IMR-90 (cell line): ENCODE measurements around the gene MEP1B. TPM values are rescaled to one million over a fixed set of nuclear protein-coding genes. Genes with fewer than 3 reads are reported as not detected.

Experiments used
- ATAC-seq: fragments of 200-7000 bp; cut with Tn5 transposase; 2 replicates; pipeline ENCODE4 v1.9.1; 2020; ENCODE audit warnings: low read depth, mild to moderate bottlenecking, moderate library complexity
- BruUV-seq: library from RNA; stranded (reverse); fragments of 400-500 nt; replicated peaks from 2 replicates; lab custom pipeline; 2021; lab: Mats Ljungman, UMichigan
- CTCF ChIA-PET: fragments of 300-600 bp; formaldehyde crosslinking; extraction: SDS; loops from one replicate; lab custom pipeline; 2021; ENCODE audit warnings: antibody characterized with exemption; lab: Yijun Ruan, JAX
- POLR2A ChIA-PET: fragments of 300-600 bp; sonication (Branson Sonifier 250); formaldehyde crosslinking; loops from one replicate; lab custom pipeline; 2022; ENCODE audit warnings: antibody characterized with exemption; ENCODE audit not compliant: unreplicated experiment; lab: Charles Lee
- DNase-seq: peaks from one replicate; pipeline ENCODE4 v3.0.0; 2013
- H2AFZ ChIP-seq: replicated peaks from 2 replicates; pipeline ENCODE3; 2013; ENCODE audit warnings: low read length, mild to moderate bottlenecking; ENCODE audit not compliant: poor library complexity
- H2AK5ac ChIP-seq: 2 replicates; pipeline ENCODE4 v1.6.1; 2013; ENCODE audit warnings: low read depth, low read length, inconsistent platforms
- H2AK9ac ChIP-seq: replicated peaks from 2 replicates; pipeline ENCODE3; 2013; ENCODE audit warnings: mild to moderate bottlenecking, low read depth, low read length, moderate library complexity; ENCODE audit not compliant: poor library complexity
- H2BK120ac ChIP-seq: 2 replicates; pipeline ENCODE4 v1.6.1; 2013; ENCODE audit warnings: low read depth, low read length, inconsistent platforms
- H2BK15ac ChIP-seq: 3 replicates; pipeline ENCODE4 v1.6.1; 2013; ENCODE audit warnings: low read depth, low read length, inconsistent platforms
- H2BK20ac ChIP-seq: 2 replicates; pipeline ENCODE4 v1.6.1; 2013; ENCODE audit warnings: low read depth, mild to moderate bottlenecking, inconsistent platforms, low read length, moderate library complexity
- H2BK5ac ChIP-seq: 2 replicates; pipeline ENCODE4 v1.6.1; 2013; ENCODE audit warnings: mild to moderate bottlenecking, low read depth, low read length, inconsistent platforms; ENCODE audit not compliant: poor library complexity, severe bottlenecking
- H3K14ac ChIP-seq: replicated peaks from 2 replicates; pipeline ENCODE4 v1.6.1; 2013; ENCODE audit warnings: low read depth, low read length, inconsistent platforms
- H3K18ac ChIP-seq: 2 replicates; pipeline ENCODE4 v1.6.1; 2013; ENCODE audit warnings: low read depth, low read length, control low read depth
- H3K23ac ChIP-seq: 2 replicates; pipeline ENCODE4 v1.6.1; 2013; ENCODE audit warnings: low read depth, low read length, inconsistent platforms
- H3K27ac ChIP-seq: 2 replicates; pipeline ENCODE4 v1.5.1; 2013; ENCODE audit warnings: mild to moderate bottlenecking, control low read depth, low read length; ENCODE audit not compliant: insufficient read depth
- H3K27me3 ChIP-seq: 2 replicates; pipeline ENCODE4 v1.6.1; 2013; ENCODE audit warnings: low read length; ENCODE audit not compliant: control insufficient read depth, insufficient read depth
- H3K36me3 ChIP-seq: 2 replicates; pipeline ENCODE4 v1.6.1; 2013; ENCODE audit warnings: low read length, mixed read lengths; ENCODE audit not compliant: control insufficient read depth, insufficient read depth
- H3K4ac ChIP-seq: 2 replicates; pipeline ENCODE4 v1.6.1; 2013; ENCODE audit warnings: low read depth, low read length, inconsistent platforms
- H3K4me1 ChIP-seq: 2 replicates; pipeline ENCODE4 v1.6.1; 2013; ENCODE audit warnings: low read length, mixed read lengths; ENCODE audit not compliant: control insufficient read depth, insufficient read depth
- H3K4me2 ChIP-seq: 2 replicates; pipeline ENCODE4 v1.6.1; 2013; ENCODE audit warnings: low read depth, mild to moderate bottlenecking, control low read depth, low read length, moderate library complexity
- H3K4me3 ChIP-seq: 2 replicates; pipeline ENCODE4 v1.5.1; 2013; ENCODE audit warnings: low read depth, mild to moderate bottlenecking, control low read depth, low read length, moderate library complexity; ENCODE audit not compliant: insufficient read depth
- H3K56ac ChIP-seq: 2 replicates; pipeline ENCODE4 v1.6.1; 2013; ENCODE audit warnings: low read length, inconsistent platforms; ENCODE audit not compliant: insufficient read depth; ENCODE audit errors: extremely low read depth
- H3K79me1 ChIP-seq, 2 experiments: 2 replicates each; pipeline ENCODE4 v1.6.1; 2013; ENCODE audit warnings: low read length in 2 of 2, inconsistent platforms in 1 of 2, low read depth in 1 of 2
- H3K9ac ChIP-seq: 2 replicates; pipeline ENCODE4 v1.6.1; 2013; ENCODE audit warnings: low read depth, low read length, control low read depth
- H3K9me1 ChIP-seq: 2 replicates; pipeline ENCODE4 v1.6.1; 2013; ENCODE audit warnings: low read length, inconsistent platforms; ENCODE audit not compliant: insufficient read depth
- H3K9me3 ChIP-seq: 2 replicates; pipeline ENCODE4 v1.6.1; 2013; ENCODE audit warnings: low read length; ENCODE audit not compliant: control insufficient read depth, insufficient read depth
- H4K20me1 ChIP-seq: 2 replicates; pipeline ENCODE4 v1.6.1; 2013; ENCODE audit warnings: low read length, inconsistent platforms; ENCODE audit not compliant: insufficient read depth
- H4K5ac ChIP-seq: 2 replicates; pipeline ENCODE4 v1.6.1; 2013; ENCODE audit warnings: mild to moderate bottlenecking, low read depth, low read length, control low read depth
- H4K8ac ChIP-seq, 2 experiments: 2 replicates each; pipeline ENCODE4 v1.6.1; 2013; ENCODE audit warnings: low read depth in 2 of 2, low read length in 2 of 2, control low read depth in 1 of 2, inconsistent platforms in 1 of 2
- H4K91ac ChIP-seq: 2 replicates; pipeline ENCODE4 v1.6.1; 2013; ENCODE audit warnings: low read depth, low read length, inconsistent platforms; ENCODE audit not compliant: insufficient read depth
- BHLHE40 ChIP-seq: fragments of 150-350 bp; IDR thresholded peaks from 2 replicates; pipeline ENCODE4 v1.6.1; 2016; ENCODE audit warnings: mild to moderate bottlenecking, low read depth, low read length
- CEBPB ChIP-seq: IDR thresholded peaks from 2 replicates; pipeline ENCODE4 v1.6.1; 2012; ENCODE audit warnings: low read depth, low read length, improper control_type of control experiment
- MAFK ChIP-seq: IDR thresholded peaks from 2 replicates; pipeline ENCODE4 v1.6.1; 2012; ENCODE audit warnings: low read depth, low read length, improper control_type of control experiment
- MAZ ChIP-seq: IDR thresholded peaks from 2 replicates; pipeline ENCODE4 v1.6.1; 2012; ENCODE audit warnings: low read depth, mild to moderate bottlenecking, low read length, improper control_type of control experiment, moderate library complexity, borderline replicate concordance
- MXI1 ChIP-seq: IDR thresholded peaks from 2 replicates; pipeline ENCODE4 v1.6.1; 2012; ENCODE audit warnings: low read depth, mild to moderate bottlenecking, low read length, moderate library complexity, borderline replicate concordance
- NFE2L2 ChIP-seq: fragments of 150-350 bp; IDR thresholded peaks from 2 replicates; pipeline ENCODE4 v1.6.1; 2016; ENCODE audit warnings: low read depth, mild to moderate bottlenecking, low read length
- POLR2A ChIP-seq: IDR thresholded peaks from 2 replicates; pipeline ENCODE4 v1.6.1; 2012; ENCODE audit warnings: mild to moderate bottlenecking, low read depth, low read length
- RAD21 ChIP-seq: IDR thresholded peaks from 2 replicates; pipeline ENCODE4 v1.6.1; 2012; ENCODE audit warnings: low read length, improper control_type of control experiment
- RCOR1 ChIP-seq: IDR thresholded peaks from 2 replicates; pipeline ENCODE4 v1.6.1; 2012; ENCODE audit warnings: mild to moderate bottlenecking, low read length, improper control_type of control experiment; ENCODE audit not compliant: insufficient replicate concordance
- RFX5 ChIP-seq: IDR thresholded peaks from 2 replicates; pipeline ENCODE4 v1.8.0; 2012; ENCODE audit warnings: low read depth, mild to moderate bottlenecking, low read length, moderate library complexity
- SMC3 ChIP-seq: fragments of 150-350 bp; IDR thresholded peaks from 2 replicates; pipeline ENCODE4 v1.6.1; 2016; ENCODE audit warnings: low read depth, mild to moderate bottlenecking, antibody characterized with exemption, low read length, moderate library complexity
- USF2 ChIP-seq: fragments of 150-350 bp; IDR thresholded peaks from 2 replicates; pipeline ENCODE4 v1.6.1; 2017; ENCODE audit warnings: mild to moderate bottlenecking, antibody characterized with exemption, low read length, low read depth
- WGBS, 2 experiments: methylation state at CpG; one replicate each; pipeline versions ENCODE4 v1.1.5 to v1.1.7; 2013; ENCODE audit warnings: missing lambda C conversion rate in 2 of 2; ENCODE audit not compliant: insufficient read length in 1 of 2; ENCODE audit errors: extremely low coverage in 2 of 2; 5-methylcytosine and 5-hydroxymethylcytosine counted together
- dilution Hi-C: fragments of 300-500 bp; cut with HindIII; formaldehyde crosslinking; loops from one replicate; pipeline ENCODE4 v1.14.3; 2018; ENCODE audit warnings: low sequenced_read_pairs; ENCODE audit not compliant: unreplicated experiment
- in situ Hi-C: fragments of 300-500 bp; cut with MboI; formaldehyde crosslinking; loops from 3 replicates; pipeline ENCODE4 v1.14.3; 2019; ENCODE audit warnings: low sequenced_read_pairs, inconsistent platforms, mixed read lengths
- intact Hi-C: fragments of 100-400 bp; cut with micrococcal nuclease; formaldehyde crosslinking; loops from 2 replicates; pipeline ENCODE4 v1.10.0; 2022
- polyA plus RNA-seq, 3 experiments: library from polyadenylated mRNA; depleted of rRNA; stranded (reverse); fragments of >200 nt; gene quantifications; 2 replicates each; pipeline ENCODE4 v1.2.3, GENCODE V29; 2012; ENCODE audit warnings: low replicate concordance in 1 of 3
- total RNA-seq: library from RNA; depleted of rRNA; stranded (reverse); fragments of >200 nt; gene quantifications from 2 replicates; pipeline ENCODE4 v1.2.3, GENCODE V29; 2012
- TF ChIP-seq, protein P1 (sequence below): conservative IDR thresholded peaks from 2 replicates; pipeline ENCODE4 v1.5.1; 2012; ENCODE audit warnings: mild to moderate bottlenecking, low read depth, low read length, improper control_type of control experiment

MEP1B gene
- total and polyA plus RNA-seq, 2 of the 4 experiments (the other 2 are of a cell fraction) = not detected

GRCh38 chr18:32209685-32210445, 20.0 kb downstream of the MEP1B start (continued):
- TF ChIP-seq SMC3 = no peak

DNA sequence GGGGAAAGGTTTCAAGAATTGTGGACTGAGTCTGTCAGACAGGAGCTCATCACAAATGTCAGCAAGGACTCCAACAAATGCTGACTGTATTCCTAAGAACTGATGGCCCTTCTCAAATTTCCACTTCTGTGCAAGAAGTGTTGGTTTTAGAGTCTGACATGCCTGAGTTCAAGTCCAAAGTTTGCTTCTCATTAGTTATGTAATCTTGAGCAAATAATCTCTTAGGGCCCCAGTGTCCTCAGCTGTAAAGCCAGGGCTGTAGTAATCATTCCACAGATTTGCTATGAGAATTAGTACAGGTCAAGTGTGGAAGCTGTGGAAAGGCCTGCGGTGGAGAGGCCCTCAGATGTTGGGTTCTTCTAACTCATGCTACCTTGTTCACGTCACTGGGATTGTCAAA, 23.9 kb downstream of the MEP1B start:
- H3K4ac ChIP-seq = no peak overlapping the region
- no peak overlapping the region for H2AK9ac ChIP-seq
- no peak overlapping the region for H2BK20ac ChIP-seq
- H4K20me1 ChIP-seq = no peaks in the 10 kb centered on the region
- dilution Hi-C loops = no loop called here
- in situ Hi-C loops = no loop called here
- no TSS peak for BruUV-seq
- WGBS, 2 experiments = no CpG with 5 or more reads among the region's 2 CpGs
- H2BK15ac ChIP-seq = no peak overlapping the region
- no peak overlapping the region for H4K91ac ChIP-seq
- no peak for ATAC-seq
- H3K23ac ChIP-seq = no peak overlapping the region
- no peak overlapping the region for H2AFZ ChIP-seq
- no peak overlapping the region for H3K9ac ChIP-seq
- no peaks in the 10 kb centered on the region for H3K27me3 ChIP-seq
- H4K5ac ChIP-seq = no peak overlapping the region
- H3K79me1 ChIP-seq = no peaks in the 10 kb centered on the region
- no peak for TF ChIP-seq RCOR1
- no peak for TF ChIP-seq CEBPB
- no peak for TF ChIP-seq RAD21
- TF ChIP-seq MAFK = no peak
- TF ChIP-seq SMC3 = no peak
- TF ChIP-seq USF2 = no peak
- no peak for TF ChIP-seq MXI1
- no peak for TF ChIP-seq MAZ
- no peak for TF ChIP-seq NFE2L2
- no peak for TF ChIP-seq BHLHE40
- TF ChIP-seq, protein P1, sequence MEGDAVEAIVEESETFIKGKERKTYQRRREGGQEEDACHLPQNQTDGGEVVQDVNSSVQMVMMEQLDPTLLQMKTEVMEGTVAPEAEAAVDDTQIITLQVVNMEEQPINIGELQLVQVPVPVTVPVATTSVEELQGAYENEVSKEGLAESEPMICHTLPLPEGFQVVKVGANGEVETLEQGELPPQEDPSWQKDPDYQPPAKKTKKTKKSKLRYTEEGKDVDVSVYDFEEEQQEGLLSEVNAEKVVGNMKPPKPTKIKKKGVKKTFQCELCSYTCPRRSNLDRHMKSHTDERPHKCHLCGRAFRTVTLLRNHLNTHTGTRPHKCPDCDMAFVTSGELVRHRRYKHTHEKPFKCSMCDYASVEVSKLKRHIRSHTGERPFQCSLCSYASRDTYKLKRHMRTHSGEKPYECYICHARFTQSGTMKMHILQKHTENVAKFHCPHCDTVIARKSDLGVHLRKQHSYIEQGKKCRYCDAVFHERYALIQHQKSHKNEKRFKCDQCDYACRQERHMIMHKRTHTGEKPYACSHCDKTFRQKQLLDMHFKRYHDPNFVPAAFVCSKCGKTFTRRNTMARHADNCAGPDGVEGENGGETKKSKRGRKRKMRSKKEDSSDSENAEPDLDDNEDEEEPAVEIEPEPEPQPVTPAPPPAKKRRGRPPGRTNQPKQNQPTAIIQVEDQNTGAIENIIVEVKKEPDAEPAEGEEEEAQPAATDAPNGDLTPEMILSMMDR = no peak
- no peak for TF ChIP-seq RFX5
- TF ChIP-seq POLR2A = no peak
- no peaks in the 10 kb centered on the region for H3K36me3 ChIP-seq
- H3K9me3 ChIP-seq = no peaks in the 10 kb centered on the region
- no peak overlapping the region for H3K56ac ChIP-seq
- CTCF ChIA-PET = no interaction called here
- H3K14ac ChIP-seq = no peak overlapping the region
- H3K27ac ChIP-seq = no peak overlapping the region
- POLR2A ChIA-PET = no interaction called here
- intact Hi-C loops = no loop called here
- H4K8ac ChIP-seq = no peak overlapping the region
- no peak overlapping the region for H2BK120ac ChIP-seq
- no peak overlapping the region for H3K18ac ChIP-seq
- no peaks in the 10 kb centered on the region for H3K9me1 ChIP-seq
- H3K4me1 ChIP-seq = no peaks in the 10 kb centered on the region
- H2BK5ac ChIP-seq = no peak overlapping the region
- no peak overlapping the region for H2AK5ac ChIP-seq
- no peak overlapping the region for H3K4me2 ChIP-seq
- no peak for DNase-seq
- no peak overlapping the region for H3K4me3 ChIP-seq
